PC-3 (cell line): Measurements from ENCODE around the gene FBXW4. TPM values are rescaled to one million over a fixed set of nuclear protein-coding genes. Genes with fewer than 3 reads are reported as not detected.
"Not testable (repeated sequence)": the region's sequence is repeated elsewhere in the genome, so short reads cannot be mapped to it uniquely, and the experiment has no call there.

Source experiments
- ATAC-seq: fragments of 200-7000 bp; cut with Tn5 transposase; 2 replicates; pipeline ENCODE4 v1.9.1; 2020; ENCODE audit warnings: mild to moderate bottlenecking, moderate library complexity
- BruUV-seq: library from RNA; stranded (reverse); fragments of 400-500 nt; replicated peaks from 2 replicates; lab custom pipeline; 2021; lab: Mats Ljungman, UMichigan
- CTCF ChIA-PET: fragments of 300-600 bp; sonication (Branson Sonifier 250); formaldehyde crosslinking; loops from one replicate; lab custom pipeline; 2022; ENCODE audit warnings: antibody characterized with exemption; lab: Charles Lee
- POLR2A ChIA-PET: fragments of 300-600 bp; sonication (Branson Sonifier 250); formaldehyde crosslinking; loops from one replicate; lab custom pipeline; 2022; ENCODE audit warnings: antibody characterized with exemption; ENCODE audit not compliant: unreplicated experiment; lab: Charles Lee
- DNase-seq: peaks from one replicate; pipeline ENCODE4 v3.0.0-alpha.2; 2015
- H2AFZ ChIP-seq: fragments of 300-600 bp; sonication (generic); 2 replicates; pipeline ENCODE4 v1.6.0; 2016; ENCODE audit warnings: antibody characterized with exemption, low read length
- H3F3A ChIP-seq: fragments of 300-600 bp; sonication (generic); one replicate; pipeline ENCODE4 v1.6.0; 2017; ENCODE audit warnings: antibody characterized with exemption, low read length, control low read depth, mild to moderate bottlenecking; ENCODE audit not compliant: unreplicated experiment
- H3K27ac ChIP-seq: fragments of 300-600 bp; sonication (generic); 2 replicates; pipeline ENCODE4 v1.5.1; 2016; ENCODE audit warnings: mild to moderate bottlenecking, low read length
- H3K27me3 ChIP-seq: fragments of 300-600 bp; sonication (generic); 2 replicates; pipeline ENCODE4 v1.6.1; 2016; ENCODE audit warnings: low read length, mixed read lengths
- H3K36me3 ChIP-seq: fragments of 300-600 bp; sonication (generic); 2 replicates; pipeline ENCODE4 v1.6.1; 2016; ENCODE audit warnings: low read depth, mixed run types, low read length, mixed read lengths
- H3K4me1 ChIP-seq: fragments of 300-600 bp; sonication (generic); 2 replicates; pipeline ENCODE4 v1.5.1; 2016; ENCODE audit warnings: low read length; ENCODE audit not compliant: insufficient read depth
- H3K4me2 ChIP-seq: fragments of 300-600 bp; sonication (generic); 2 replicates; pipeline ENCODE4 v1.6.0; 2016; ENCODE audit warnings: low read length
- H3K4me3 ChIP-seq: fragments of 300-600 bp; sonication (generic); 2 replicates; pipeline ENCODE4 v1.5.1; 2016; ENCODE audit warnings: mild to moderate bottlenecking, low read length, mixed read lengths
- H3K79me2 ChIP-seq: fragments of 300-600 bp; sonication (generic); 2 replicates; pipeline ENCODE4 v1.6.1; 2017; ENCODE audit warnings: low read length, mixed read lengths
- H3K9ac ChIP-seq: fragments of 300-600 bp; sonication (generic); 2 replicates; pipeline ENCODE4 v1.6.0; 2016; ENCODE audit warnings: mild to moderate bottlenecking, low read length
- H3K9me2 ChIP-seq: fragments of 300-600 bp; sonication (generic); replicated peaks from 2 replicates; pipeline ENCODE4 v1.6.1; 2016; ENCODE audit warnings: mixed run types, low read length, mixed read lengths
- H3K9me3 ChIP-seq: fragments of 300-600 bp; sonication (generic); 2 replicates; pipeline ENCODE4 v1.6.1; 2016; ENCODE audit warnings: low read length, mixed read lengths
- H4K20me1 ChIP-seq: fragments of 300-600 bp; sonication (generic); 2 replicates; pipeline ENCODE4 v1.6.1; 2016; ENCODE audit warnings: low read length, mixed read lengths
- EZH2 ChIP-seq: fragments of 300-600 bp; sonication (generic); IDR thresholded peaks from one replicate; pipeline ENCODE4 v1.6.1; 2017; ENCODE audit warnings: antibody characterized with exemption, mild to moderate bottlenecking, low read length; ENCODE audit not compliant: unreplicated experiment
- EZH2phosphoT487 ChIP-seq: fragments of 300-600 bp; sonication (generic); IDR thresholded peaks from 2 replicates; pipeline ENCODE4 v1.6.1; 2018; ENCODE audit warnings: mild to moderate bottlenecking, antibody characterized with exemption, low read length, borderline replicate concordance
- intact Hi-C: fragments of 100-400 bp; cut with micrococcal nuclease; formaldehyde crosslinking; loops from 2 replicates; pipeline ENCODE4 v1.9.0; 2023
- total RNA-seq: library from RNA; depleted of rRNA; stranded (reverse); fragments of >200 nt; gene quantifications from 2 replicates; pipeline ENCODE4 v1.2.3, GENCODE V29; 2014
- TF ChIP-seq, protein P1 (sequence below): fragments of 300-600 bp; sonication (generic); conservative IDR thresholded peaks from 2 replicates; pipeline ENCODE4 v1.5.1; 2017; ENCODE audit warnings: antibody characterized with exemption, low read depth, mild to moderate bottlenecking, low read length

Gene FBXW4
- total RNA-seq, 1 experiment from 2014 or later = 18.8 TPM

DNA sequence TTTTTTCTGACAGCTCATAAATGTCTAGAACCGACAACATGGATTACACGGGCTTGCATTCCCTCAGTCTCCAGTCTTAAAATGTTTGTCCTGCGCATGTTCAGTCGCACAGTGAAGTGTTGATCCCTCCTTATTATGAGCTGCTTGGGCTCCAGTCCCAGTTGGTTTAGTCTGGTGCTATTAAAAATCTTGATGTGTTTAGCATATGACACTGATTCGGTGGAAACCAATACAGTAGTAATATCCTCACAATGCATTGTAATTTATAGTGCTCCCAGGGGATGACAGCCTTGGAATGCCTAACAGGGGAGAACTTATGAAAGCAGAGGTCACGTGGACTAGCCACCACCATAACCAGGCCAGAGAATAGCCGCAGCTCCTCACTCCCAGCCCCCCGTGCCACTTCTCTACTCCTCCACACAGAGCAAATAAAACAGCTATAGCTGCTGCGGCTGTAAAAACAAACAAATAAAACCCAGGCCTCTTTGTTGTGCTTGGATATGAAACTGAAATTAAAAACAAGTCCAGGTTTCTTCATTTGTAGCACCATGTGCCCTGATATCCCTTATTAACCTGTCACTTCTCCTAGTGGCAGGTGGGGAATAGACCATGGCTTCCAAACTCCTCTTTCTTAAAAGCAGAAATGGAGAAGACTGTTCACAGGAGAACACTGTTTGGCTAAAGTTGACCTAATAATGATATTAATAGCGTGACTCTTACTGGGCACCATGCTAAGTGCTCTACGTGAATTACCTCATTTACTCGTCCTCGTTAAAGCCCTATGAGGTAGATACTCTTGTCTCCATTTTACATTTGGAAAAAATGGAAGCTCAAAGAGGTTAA, 99.2 kb downstream of the FBXW4 start:
- Histone ChIP-seq H4K20me1 (no peaks in the 10 kb centered on the region), H3K79me2 (no peaks in the 10 kb centered on the region), H3K9ac (no peak overlapping the region), H3K4me3 (no peak overlapping the region), H3K27ac (no peak overlapping the region), H3F3A (no peaks in the 10 kb centered on the region), H2AFZ (no peak overlapping the region), H3K36me3 (no peaks in the 10 kb centered on the region), H3K9me2 (no peaks in the 10 kb centered on the region), H3K9me3 (no peaks in the 10 kb centered on the region), H3K4me1 (no peaks in the 10 kb centered on the region), H3K27me3 (no peaks in the 10 kb centered on the region), H3K4me2 (no peak overlapping the region)
- BruUV-seq = no TSS peak
- CTCF ChIA-PET = no interaction called here
- no peak for TF ChIP-seq EZH2
- no peak for TF ChIP-seq EZH2phosphoT487
- TF ChIP-seq, protein P1, sequence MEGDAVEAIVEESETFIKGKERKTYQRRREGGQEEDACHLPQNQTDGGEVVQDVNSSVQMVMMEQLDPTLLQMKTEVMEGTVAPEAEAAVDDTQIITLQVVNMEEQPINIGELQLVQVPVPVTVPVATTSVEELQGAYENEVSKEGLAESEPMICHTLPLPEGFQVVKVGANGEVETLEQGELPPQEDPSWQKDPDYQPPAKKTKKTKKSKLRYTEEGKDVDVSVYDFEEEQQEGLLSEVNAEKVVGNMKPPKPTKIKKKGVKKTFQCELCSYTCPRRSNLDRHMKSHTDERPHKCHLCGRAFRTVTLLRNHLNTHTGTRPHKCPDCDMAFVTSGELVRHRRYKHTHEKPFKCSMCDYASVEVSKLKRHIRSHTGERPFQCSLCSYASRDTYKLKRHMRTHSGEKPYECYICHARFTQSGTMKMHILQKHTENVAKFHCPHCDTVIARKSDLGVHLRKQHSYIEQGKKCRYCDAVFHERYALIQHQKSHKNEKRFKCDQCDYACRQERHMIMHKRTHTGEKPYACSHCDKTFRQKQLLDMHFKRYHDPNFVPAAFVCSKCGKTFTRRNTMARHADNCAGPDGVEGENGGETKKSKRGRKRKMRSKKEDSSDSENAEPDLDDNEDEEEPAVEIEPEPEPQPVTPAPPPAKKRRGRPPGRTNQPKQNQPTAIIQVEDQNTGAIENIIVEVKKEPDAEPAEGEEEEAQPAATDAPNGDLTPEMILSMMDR = no peak
- POLR2A ChIA-PET = no interaction called here
- ATAC-seq (no peak), DNase-seq (no peak)
- intact Hi-C loops = no loop called here

DNA sequence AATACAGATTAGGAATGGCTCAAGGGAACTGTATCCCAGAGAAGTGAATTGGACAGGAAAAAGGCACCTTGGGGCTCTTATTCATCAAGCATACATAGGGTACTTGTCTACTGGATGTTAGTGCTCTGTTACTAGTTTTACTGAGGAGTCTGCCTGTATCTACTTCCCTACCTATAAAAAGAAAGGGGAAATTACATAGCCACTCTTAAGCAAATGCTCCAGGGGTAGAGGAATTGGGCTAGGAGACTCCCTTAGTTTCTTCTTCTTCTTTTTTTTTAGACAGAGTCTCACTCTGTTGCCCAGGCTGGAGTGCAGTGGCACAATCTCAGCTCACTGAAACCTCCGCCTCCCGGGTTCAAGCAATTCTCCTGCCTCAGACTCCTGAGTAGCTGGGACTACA, 101.6 kb downstream of the FBXW4 start:
- H4K20me1 ChIP-seq, H3K4me3 ChIP-seq, H3K27me3 ChIP-seq, intact Hi-C loops, ATAC-seq, H3K4me1 ChIP-seq, DNase-seq, H3K27ac ChIP-seq, H3K9me2 ChIP-seq, H3K36me3 ChIP-seq, CTCF ChIA-PET, H3K4me2 ChIP-seq, H3K9me3 ChIP-seq, H3K9ac ChIP-seq, H3F3A ChIP-seq, BruUV-seq, H2AFZ ChIP-seq: not testable (repeated sequence)
- POLR2A ChIA-PET = interaction anchor here (0.6 kb wide), 1 partner anchor 90 kb away, joined by 3 read pairs; no protein-coding TSS in a partner anchor
- 0 out of 2 replicates have a peak, but pooled peaks cover 11% of the 10 kb centered on the region for H3K79me2 ChIP-seq

DNA sequence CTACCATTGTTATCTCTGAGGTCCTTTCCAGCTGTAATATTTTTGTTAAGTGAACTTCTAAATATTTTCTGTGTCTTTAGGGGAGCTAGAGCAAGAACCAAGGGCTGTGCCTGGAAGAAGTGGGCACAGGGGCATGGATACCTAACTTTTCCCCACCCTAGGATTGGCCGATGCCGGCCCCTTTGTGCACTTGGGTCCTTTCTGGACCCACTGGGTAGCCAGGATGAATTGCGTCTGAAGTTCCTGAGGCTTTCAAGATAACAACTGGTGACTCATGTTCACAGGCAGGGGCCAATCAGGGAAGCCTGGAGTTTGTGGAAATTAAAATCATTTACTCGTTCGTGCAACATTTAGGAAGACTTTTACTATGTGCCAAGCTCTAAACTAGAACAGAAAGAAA, 106.1 kb downstream of the FBXW4 start:
- Histone ChIP-seq H3K9me2 (no peaks in the 10 kb centered on the region), H3K27ac (no peak overlapping the region), H3K36me3 (0 out of 2 replicates have a peak, but pooled peaks cover 3% of the 10 kb centered on the region), H3K4me2 (peak overlapping the region; percentile 85), H3K9ac (peak overlapping the region; percentile 89), H3K9me3 (no peaks in the 10 kb centered on the region), H2AFZ (peak overlapping the region; percentile 89), H3K27me3 (no peaks in the 10 kb centered on the region), H4K20me1 (no peaks in the 10 kb centered on the region), H3K4me3 (peak overlapping the region; percentile 98), H3K4me1 (peaks cover 13% of the 10 kb centered on the region), H3K79me2 (peaks cover 24% of the 10 kb centered on the region), H3F3A (no peaks in the 10 kb centered on the region)
- BruUV-seq = no TSS peak
- DNase-seq (no peak), ATAC-seq (no peak; the same call in 1 of the 2 replicates)
- TF ChIP-seq EZH2phosphoT487 = no peak
- no peak for TF ChIP-seq EZH2
- intact Hi-C loops = loop anchor here (5.0 kb wide), 1 partner anchor 193 kb away; the partner anchor contains the start of gene NPM3
- CTCF ChIA-PET = interaction anchor here (1.2 to 1.3 kb wide), 2 partner anchors 14 to 18 kb away, joined by 3 to 8 read pairs; no protein-coding TSS in a partner anchor
- POLR2A ChIA-PET = no interaction called here
